Measurements from ENCODE around the gene FNDC1.

The FNDC1 gene

GRCh38 chr6:159197251-159197650, 28.1 kb downstream of the FNDC1 start:
- no peaks in the 10 kb centered on the region for H3K9me3 ChIP-seq (ENCODE audit: control insufficient read depth in 2 of 2, low read length in 2 of 2)
- H3K4me1 ChIP-seq (ENCODE audit: control insufficient read depth in 2 of 2, insufficient read depth in 2 of 2, low read length in 2 of 2) = no peaks in the 10 kb centered on the region
- H3K36me3 ChIP-seq (ENCODE audit: control insufficient read depth in 2 of 2, insufficient read depth in 2 of 2, low read length in 2 of 2) = no peaks in the 10 kb centered on the region
- no peaks in the 10 kb centered on the region for H3K27me3 ChIP-seq (ENCODE audit: control insufficient read depth in 2 of 2, insufficient read depth in 2 of 2, low read length in 2 of 2)
- no peak overlapping the region for H3K4me3 ChIP-seq (ENCODE audit: low read length in 2 of 2)
- H3K27ac ChIP-seq (ENCODE audit: low read depth in 2 of 2, low read length in 2 of 2) = no peak overlapping the region
- H3K9ac ChIP-seq (ENCODE audit: low read depth in 1 of 2, low read length in 2 of 2) = no peak overlapping the region

DNA sequence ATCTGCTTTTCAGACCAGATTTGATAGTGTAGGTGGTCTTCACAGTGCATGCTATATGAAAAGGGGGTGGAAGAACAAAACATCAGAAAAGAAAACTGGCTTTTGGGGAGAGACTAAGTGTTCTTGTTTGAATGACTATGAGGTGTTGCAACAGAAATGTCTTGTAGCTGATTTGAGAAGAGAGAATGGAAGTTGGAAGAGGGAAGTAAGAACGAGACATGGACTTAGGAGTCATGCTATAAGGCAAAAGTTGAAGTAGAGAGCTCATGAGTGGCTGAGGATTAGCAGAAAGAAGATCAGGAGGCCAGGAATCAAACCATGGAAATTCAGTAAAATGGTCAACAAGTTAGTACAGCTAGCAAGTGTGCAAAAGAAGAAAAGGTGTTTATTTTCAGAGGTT, 32.1 kb downstream of the FNDC1 start:
- no peaks in the 10 kb centered on the region for H3K27me3 ChIP-seq (ENCODE audit: control insufficient read depth in 2 of 2, insufficient read depth in 2 of 2, low read length in 2 of 2)
- no peak overlapping the region for H3K27ac ChIP-seq (ENCODE audit: low read depth in 2 of 2, low read length in 2 of 2)
- no peaks in the 10 kb centered on the region for H3K36me3 ChIP-seq (ENCODE audit: control insufficient read depth in 2 of 2, insufficient read depth in 2 of 2, low read length in 2 of 2)
- no peaks in the 10 kb centered on the region for H3K4me1 ChIP-seq (ENCODE audit: control insufficient read depth in 2 of 2, insufficient read depth in 2 of 2, low read length in 2 of 2)
- H3K9me3 ChIP-seq (ENCODE audit: control insufficient read depth in 2 of 2, low read length in 2 of 2) = no peaks in the 10 kb centered on the region
- no peak overlapping the region for H3K4me3 ChIP-seq (ENCODE audit: low read length in 2 of 2)
- H3K9ac ChIP-seq (ENCODE audit: low read depth in 1 of 2, low read length in 2 of 2) = no peak overlapping the region

GRCh38 chr6:159203304-159204005, 34.3 kb downstream of the FNDC1 start:
- no peaks in the 10 kb centered on the region for H3K9me3 ChIP-seq (ENCODE audit: control insufficient read depth in 2 of 2, low read length in 2 of 2)
- H3K36me3 ChIP-seq (ENCODE audit: control insufficient read depth in 2 of 2, insufficient read depth in 2 of 2, low read length in 2 of 2) = no peaks in the 10 kb centered on the region
- no peaks in the 10 kb centered on the region for H3K4me1 ChIP-seq (ENCODE audit: control insufficient read depth in 2 of 2, insufficient read depth in 2 of 2, low read length in 2 of 2)
- no peak overlapping the region for H3K4me3 ChIP-seq (ENCODE audit: low read length in 2 of 2)
- H3K27ac ChIP-seq (ENCODE audit: low read depth in 2 of 2, low read length in 2 of 2) = no peak overlapping the region
- no peaks in the 10 kb centered on the region for H3K27me3 ChIP-seq (ENCODE audit: control insufficient read depth in 2 of 2, insufficient read depth in 2 of 2, low read length in 2 of 2)
- H3K9ac ChIP-seq (ENCODE audit: low read depth in 1 of 2, low read length in 2 of 2) = no peak overlapping the region

- Histone ChIP-seq H3K27ac (ENCODE audit: low read depth in 2 of 2, low read length in 2 of 2) (no peak overlapping the region), H3K36me3 (ENCODE audit: control insufficient read depth in 2 of 2, insufficient read depth in 2 of 2, low read length in 2 of 2) (no peaks in the 10 kb centered on the region), H3K27me3 (ENCODE audit: control insufficient read depth in 2 of 2, insufficient read depth in 2 of 2, low read length in 2 of 2) (no peaks in the 10 kb centered on the region), H3K4me1 (ENCODE audit: control insufficient read depth in 2 of 2, insufficient read depth in 2 of 2, low read length in 2 of 2) (no peaks in the 10 kb centered on the region), H3K4me3 (ENCODE audit: low read length in 2 of 2) (no peak overlapping the region), H3K9ac (ENCODE audit: low read depth in 1 of 2, low read length in 2 of 2) (no peak overlapping the region), H3K9me3 (ENCODE audit: control insufficient read depth in 2 of 2, low read length in 2 of 2) (no peaks in the 10 kb centered on the region)
Observed at GRCh38 chr6:159204605-159205004, 35.4 kb downstream of the FNDC1 start.

DNA sequence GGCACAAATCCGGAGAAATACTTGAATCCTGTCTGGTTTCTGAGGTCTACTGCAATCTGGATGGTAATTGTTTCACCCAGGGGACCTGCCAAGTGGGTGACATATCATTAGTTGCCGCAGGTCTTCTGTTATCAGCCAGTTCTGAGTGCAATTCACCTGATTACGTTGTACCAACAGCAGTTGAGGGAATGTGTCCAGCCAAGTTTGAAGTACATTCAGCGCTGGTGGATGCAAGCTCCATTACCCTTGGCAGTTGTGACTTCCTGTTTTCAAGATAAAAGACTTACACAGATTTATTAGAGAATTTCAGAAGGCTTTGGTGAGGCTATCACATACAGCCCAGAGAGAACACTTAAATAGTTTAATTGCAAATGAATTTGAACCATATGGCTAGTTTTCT, 42.8 kb downstream of the FNDC1 start:
- Histone ChIP-seq H3K4me3 (ENCODE audit: low read length in 2 of 2) (no peak overlapping the region), H3K4me1 (ENCODE audit: control insufficient read depth in 2 of 2, insufficient read depth in 2 of 2, low read length in 2 of 2) (no peaks in the 10 kb centered on the region), H3K27me3 (ENCODE audit: control insufficient read depth in 2 of 2, insufficient read depth in 2 of 2, low read length in 2 of 2) (peaks cover 0 to 3% of the 10 kb centered on the region in 2 donors), H3K9ac (ENCODE audit: low read depth in 1 of 2, low read length in 2 of 2) (no peak overlapping the region), H3K9me3 (ENCODE audit: control insufficient read depth in 2 of 2, low read length in 2 of 2) (no peaks in the 10 kb centered on the region), H3K27ac (ENCODE audit: low read depth in 2 of 2, low read length in 2 of 2) (no peak overlapping the region), H3K36me3 (ENCODE audit: control insufficient read depth in 2 of 2, insufficient read depth in 2 of 2, low read length in 2 of 2) (no peaks in the 10 kb centered on the region)

DNA sequence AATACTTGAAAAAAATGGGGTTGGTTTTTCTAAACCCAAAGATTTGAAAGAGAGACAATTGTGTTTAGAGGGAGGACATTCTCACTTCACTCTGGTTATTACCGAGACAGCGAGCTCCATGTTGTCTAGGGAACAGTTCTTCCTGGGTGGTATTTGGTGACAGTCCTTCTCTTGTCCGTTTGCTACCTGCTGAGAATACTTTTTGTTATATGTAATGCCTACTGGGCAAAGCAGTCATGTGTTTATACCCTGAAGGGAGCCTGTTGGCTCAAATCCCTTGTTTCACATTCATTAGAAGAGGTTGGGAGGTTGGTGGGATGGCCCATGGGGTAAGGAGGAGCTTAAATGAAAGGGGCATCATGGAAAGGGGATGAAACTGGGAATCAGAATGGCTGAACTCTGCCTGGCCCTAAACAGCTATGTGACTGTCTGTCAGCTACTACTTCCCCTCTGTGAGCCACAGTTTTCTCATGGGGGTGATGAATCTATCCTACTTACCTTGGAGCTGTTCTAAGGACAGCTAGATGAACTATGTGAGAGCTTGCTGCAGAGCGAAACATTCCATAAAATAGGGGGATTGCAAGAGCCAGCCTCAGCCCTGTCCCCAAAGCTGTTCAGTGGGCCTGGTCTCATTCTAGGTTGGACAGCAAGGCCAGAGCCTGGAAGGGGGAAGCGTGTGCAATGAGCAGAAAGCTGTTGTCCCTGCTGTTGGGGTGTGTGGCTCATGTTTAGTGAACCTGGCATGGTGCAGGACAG, 43.5 kb downstream of the FNDC1 start:
- Histone ChIP-seq H3K27ac (ENCODE audit: low read depth in 2 of 2, low read length in 2 of 2) (no peak overlapping the region), H3K36me3 (ENCODE audit: control insufficient read depth in 2 of 2, insufficient read depth in 2 of 2, low read length in 2 of 2) (no peaks in the 10 kb centered on the region), H3K4me3 (ENCODE audit: low read length in 2 of 2) (no peak overlapping the region), H3K9ac (ENCODE audit: low read depth in 1 of 2, low read length in 2 of 2) (no peak overlapping the region), H3K4me1 (ENCODE audit: control insufficient read depth in 2 of 2, insufficient read depth in 2 of 2, low read length in 2 of 2) (no peaks in the 10 kb centered on the region), H3K27me3 (ENCODE audit: control insufficient read depth in 2 of 2, insufficient read depth in 2 of 2, low read length in 2 of 2) (peaks cover 0 to 3% of the 10 kb centered on the region in 2 donors), H3K9me3 (ENCODE audit: control insufficient read depth in 2 of 2, low read length in 2 of 2) (no peaks in the 10 kb centered on the region)

DNA sequence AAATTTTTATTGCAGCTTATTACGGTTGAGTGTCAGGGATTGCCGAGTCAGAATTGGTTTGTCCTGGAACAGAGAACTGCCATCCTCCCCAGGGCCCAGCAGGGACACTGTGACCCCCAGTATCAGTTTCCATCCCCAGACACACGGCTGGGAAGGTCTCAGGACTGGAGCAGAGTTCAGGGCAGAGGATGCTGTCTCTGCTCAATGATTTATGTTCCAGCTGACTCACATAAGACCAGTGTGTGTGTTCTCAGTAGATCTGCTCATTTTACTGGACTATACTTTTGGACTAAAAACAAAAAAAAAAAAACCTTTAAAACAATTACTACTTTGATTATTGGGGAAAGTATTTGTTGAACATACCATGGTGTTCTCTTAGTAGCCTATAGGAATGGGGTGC, 44.2 kb downstream of the FNDC1 start:
- Histone ChIP-seq H3K4me1 (ENCODE audit: control insufficient read depth in 2 of 2, insufficient read depth in 2 of 2, low read length in 2 of 2) (no peaks in the 10 kb centered on the region), H3K4me3 (ENCODE audit: low read length in 2 of 2) (no peak overlapping the region), H3K9ac (ENCODE audit: low read depth in 1 of 2, low read length in 2 of 2) (no peak overlapping the region), H3K9me3 (ENCODE audit: control insufficient read depth in 2 of 2, low read length in 2 of 2) (no peaks in the 10 kb centered on the region), H3K36me3 (ENCODE audit: control insufficient read depth in 2 of 2, insufficient read depth in 2 of 2, low read length in 2 of 2) (no peaks in the 10 kb centered on the region), H3K27me3 (ENCODE audit: control insufficient read depth in 2 of 2, insufficient read depth in 2 of 2, low read length in 2 of 2) (peaks cover 0 to 3% of the 10 kb centered on the region in 2 donors), H3K27ac (ENCODE audit: low read depth in 2 of 2, low read length in 2 of 2) (no peak overlapping the region)

DNA sequence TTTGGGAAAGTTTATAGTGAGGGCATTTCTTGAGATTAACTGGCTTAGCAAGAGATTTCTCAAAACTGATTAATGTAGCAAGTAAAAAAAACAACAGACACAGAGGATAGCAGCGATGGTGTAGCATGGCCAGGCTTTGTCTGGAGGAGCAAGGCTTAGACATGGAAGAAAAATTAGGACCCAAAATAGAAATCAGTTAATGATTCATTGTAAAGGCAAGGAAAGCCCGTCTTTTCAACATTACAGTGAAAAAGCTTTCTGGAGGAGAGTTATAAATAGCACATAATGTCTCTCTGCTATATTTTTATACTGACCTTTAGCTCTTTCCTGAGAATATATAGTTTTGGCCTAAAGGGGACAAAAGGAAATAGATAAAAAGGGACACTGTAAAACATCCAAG, 45.1 kb downstream of the FNDC1 start:
- Histone ChIP-seq H3K4me1 (ENCODE audit: control insufficient read depth in 2 of 2, insufficient read depth in 2 of 2, low read length in 2 of 2) (no peaks in the 10 kb centered on the region), H3K27ac (ENCODE audit: low read depth in 2 of 2, low read length in 2 of 2) (no peak overlapping the region), H3K36me3 (ENCODE audit: control insufficient read depth in 2 of 2, insufficient read depth in 2 of 2, low read length in 2 of 2) (no peaks in the 10 kb centered on the region), H3K9me3 (ENCODE audit: control insufficient read depth in 2 of 2, low read length in 2 of 2) (no peaks in the 10 kb centered on the region), H3K27me3 (ENCODE audit: control insufficient read depth in 2 of 2, insufficient read depth in 2 of 2, low read length in 2 of 2) (peaks cover 0 to 3% of the 10 kb centered on the region in 2 donors), H3K4me3 (ENCODE audit: low read length in 2 of 2) (no peak overlapping the region), H3K9ac (ENCODE audit: low read depth in 1 of 2, low read length in 2 of 2) (no peak overlapping the region)

GRCh38 chr6:159217595-159218275, 48.5 kb downstream of the FNDC1 start:
- Histone ChIP-seq H3K9me3 (ENCODE audit: control insufficient read depth in 2 of 2, low read length in 2 of 2) (no peaks in the 10 kb centered on the region), H3K4me1 (ENCODE audit: control insufficient read depth in 2 of 2, insufficient read depth in 2 of 2, low read length in 2 of 2) (no peaks in the 10 kb centered on the region), H3K36me3 (ENCODE audit: control insufficient read depth in 2 of 2, insufficient read depth in 2 of 2, low read length in 2 of 2) (no peaks in the 10 kb centered on the region), H3K27me3 (ENCODE audit: control insufficient read depth in 2 of 2, insufficient read depth in 2 of 2, low read length in 2 of 2) (peaks cover 0 to 3% of the 10 kb centered on the region in 2 donors), H3K27ac (ENCODE audit: low read depth in 2 of 2, low read length in 2 of 2) (no peak overlapping the region), H3K4me3 (ENCODE audit: low read length in 2 of 2) (no peak overlapping the region), H3K9ac (ENCODE audit: low read depth in 1 of 2, low read length in 2 of 2) (no peak overlapping the region)

- Histone ChIP-seq H3K27me3 (ENCODE audit: control insufficient read depth in 2 of 2, insufficient read depth in 2 of 2, low read length in 2 of 2) (no peaks in the 10 kb centered on the region), H3K27ac (ENCODE audit: low read depth in 2 of 2, low read length in 2 of 2) (no peak overlapping the region), H3K9me3 (ENCODE audit: control insufficient read depth in 2 of 2, low read length in 2 of 2) (no peaks in the 10 kb centered on the region), H3K4me1 (ENCODE audit: control insufficient read depth in 2 of 2, insufficient read depth in 2 of 2, low read length in 2 of 2) (no peaks in the 10 kb centered on the region), H3K4me3 (ENCODE audit: low read length in 2 of 2) (no peak overlapping the region), H3K9ac (ENCODE audit: low read depth in 1 of 2, low read length in 2 of 2) (no peak overlapping the region), H3K36me3 (ENCODE audit: control insufficient read depth in 2 of 2, insufficient read depth in 2 of 2, low read length in 2 of 2) (no peaks in the 10 kb centered on the region)
Observed at GRCh38 chr6:159220093-159220492, 50.9 kb downstream of the FNDC1 start.

All from mucosa of rectum (tissue), 2 donors.